Measurements from ENCODE around the gene SEC11C. TPM values are rescaled to one million over a fixed set of nuclear protein-coding genes. Genes with fewer than 3 reads are reported as not detected.

Gene SEC11C
- polyA plus RNA-seq, 2 of the 4 experiments (the other 2 are of a cell fraction) = 66.5 to 94.9 TPM

- no peak for TF ChIP-seq TFCP2L1 (CRISPR knock-in tag; IDR thresholded peaks at IDR 0.05)
- no peak for TF ChIP-seq EHF (CRISPR knock-in tag; IDR thresholded peaks at IDR 0.05)
- no peak for TF ChIP-seq JUNB (IDR thresholded peaks at IDR 0.05)
- Histone ChIP-seq H3K4me2 (no peak overlapping the region), H3K4me1 (peaks cover 7% of the 10 kb centered on the region; the same call in 2 of the 3 replicates), H3K9me3 (no peaks in the 10 kb centered on the region), H3K4me3 (no peak overlapping the region), H3K27ac (no peak overlapping the region)
- WGBS (ENCODE audit: missing lambda C conversion rate) = 30% methylated on average over 6 of the region's 6 CpGs
- FAIRE-seq = no peak
- no peak for DNase-seq (ENCODE audit: low read depth in 1 of 2, low spot score in 1 of 2)
- CTCF ChIA-PET = interaction anchor here (0.9 to 1.6 kb wide), 3 partner anchors 11 to 344 kb away, joined by 3 read pairs; no protein-coding TSS in a partner anchor
- POLR2A ChIA-PET = no interaction called here
- peak; percentile 45 to 59; a peak in 3 of 6 replicates for ATAC-seq
Measured at GRCh38 chr18:59127047-59127446, 12.6 kb upstream of the SEC11C start.

GRCh38 chr18:59129951-59130703 is 9.6 kb upstream of the SEC11C start:
- 6% methylated on average over 4 of the region's 4 CpGs for WGBS (ENCODE audit: missing lambda C conversion rate)
- ChIA-PET POLR2A (no interaction called here), CTCF (no interaction called here)
- Histone ChIP-seq H3K4me3 (no peak overlapping the region), H3K4me1 (no peaks in the 10 kb centered on the region), H3K4me2 (no peak overlapping the region), H3K27ac (no peak overlapping the region), H3K9me3 (no peaks in the 10 kb centered on the region)
- no peak for TF ChIP-seq ESRRA (IDR thresholded peaks at IDR 0.05; ENCODE audit: borderline replicate concordance, low read length)
- TF ChIP-seq EP300 (IDR thresholded peaks at IDR 0.05) = no peak
- TF ChIP-seq HOXB13 (CRISPR knock-in tag; IDR thresholded peaks at IDR 0.05; ENCODE audit: low read depth) = no peak
- TF ChIP-seq CBX8 (IDR thresholded peaks at IDR 0.05) = no peak
- TF ChIP-seq MAX (IDR thresholded peaks at IDR 0.05) = no peak
- TF ChIP-seq EHF (CRISPR knock-in tag; IDR thresholded peaks at IDR 0.05) = no peak
- no peak for ATAC-seq
- no peak for DNase-seq (ENCODE audit: low read depth in 1 of 2, low spot score in 1 of 2)
- FAIRE-seq = no peak

- 29% methylated on average over 5 of the region's 5 CpGs for WGBS (ENCODE audit: missing lambda C conversion rate)
- ChIA-PET CTCF (interaction anchor here (1.4 kb wide), 1 partner anchor 116 kb away, joined by 3 read pairs; no protein-coding TSS in a partner anchor), POLR2A (no interaction called here)
- no peak for FAIRE-seq
- Histone ChIP-seq H3K9me3 (no peaks in the 10 kb centered on the region), H3K4me3 (no peak overlapping the region), H3K4me2 (no peak overlapping the region), H3K4me1 (no peaks in the 10 kb centered on the region), H3K27ac (no peak overlapping the region)
- ATAC-seq = no peak
- DNase-seq (ENCODE audit: low read depth in 1 of 2, low spot score in 1 of 2) = no peak
- TF ChIP-seq CHD2 (IDR thresholded peaks at IDR 0.05; ENCODE audit: low read length, partially characterized antibody) (no peak), FOSB (CRISPR knock-in tag; IDR thresholded peaks at IDR 0.05) (no peak), USF2 (IDR thresholded peaks at IDR 0.05) (no peak), HOXB13 (CRISPR knock-in tag; IDR thresholded peaks at IDR 0.05; ENCODE audit: low read depth) (no peak), FOSL2 (IDR thresholded peaks at IDR 0.05) (no peak), FOSL2 (CRISPR knock-in tag; IDR thresholded peaks at IDR 0.05) (no peak), HDAC2 (IDR thresholded peaks at IDR 0.05) (no peak), HES2 (IDR thresholded peaks at IDR 0.05) (no peak), HOXA7 (CRISPR knock-in tag; IDR thresholded peaks at IDR 0.05) (no peak), SREBF2 (IDR thresholded peaks at IDR 0.05) (no peak), BCL3 (IDR thresholded peaks at IDR 0.05) (no peak), GATA3 (IDR thresholded peaks at IDR 0.05; ENCODE audit: borderline replicate concordance) (no peak), RCOR1 (IDR thresholded peaks at IDR 0.05; ENCODE audit: low read depth, low read length) (no peak)
Measured at GRCh38 chr18:59132810-59133465, 6.7 kb upstream of the SEC11C start.
